MCF 10A (cell line): ENCODE results near the gene CIPC. TPM values are rescaled to one million over a fixed set of nuclear protein-coding genes. Genes with fewer than 3 reads are reported as not detected.
A peak's percentile ranks its signal among the peaks of the same experiment; 100 is the strongest.

Source experiments
- BruUV-seq: library from RNA; stranded (reverse); fragments of 400-500 nt; replicated peaks from 2 replicates; lab custom pipeline; 2021; lab: Mats Ljungman, UMichigan
- CTCF ChIA-PET: fragments of 300-600 bp; sonication (Branson Sonifier 250); formaldehyde crosslinking; extraction: SDS; loops from one replicate; lab custom pipeline; 2021; ENCODE audit warnings: antibody characterized with exemption, inconsistent platforms; lab: Yijun Ruan, JAX
- POLR2A ChIA-PET: fragments of 300-600, 350-650 bp; sonication (Branson Sonifier 250); formaldehyde crosslinking; extraction: SDS; loops from one replicate; lab custom pipeline; 2020; ENCODE audit warnings: antibody characterized with exemption, inconsistent platforms; lab: Yijun Ruan, JAX
- DNase-seq: peaks from one replicate; pipeline ENCODE4 v3.0.0-alpha.2; 2018; ENCODE audit not compliant: unreplicated experiment
- H3K27ac Mint-ChIP-seq: one replicate; pipeline ENCODE4 v1.8.0; 2022; ENCODE audit warnings: mild to moderate bottlenecking, low read depth, mixed read lengths; ENCODE audit not compliant: unreplicated experiment
- H3K27me3 Mint-ChIP-seq: one replicate; pipeline ENCODE4 v1.8.0; 2022; ENCODE audit warnings: mixed read lengths; ENCODE audit not compliant: insufficient read depth, unreplicated experiment
- H3K36me3 Mint-ChIP-seq: one replicate; pipeline ENCODE4 v1.8.0; 2022; ENCODE audit warnings: mild to moderate bottlenecking, moderate library complexity, mixed read lengths; ENCODE audit not compliant: insufficient read depth, unreplicated experiment
- H3K4me1 Mint-ChIP-seq: one replicate; pipeline ENCODE4 v1.8.0; 2022; ENCODE audit warnings: mixed read lengths; ENCODE audit not compliant: insufficient read depth, unreplicated experiment
- H3K4me3 Mint-ChIP-seq: one replicate; pipeline ENCODE4 v1.8.0; 2022; ENCODE audit warnings: mild to moderate bottlenecking, moderate library complexity, mixed read lengths; ENCODE audit not compliant: unreplicated experiment
- H3K9me3 Mint-ChIP-seq: one replicate; pipeline ENCODE4 v1.8.0; 2022; ENCODE audit warnings: mixed read lengths; ENCODE audit not compliant: unreplicated experiment
- CTCF ChIP-seq: fragments of 200-600 bp; IDR thresholded peaks from one replicate; pipeline ENCODE4 v1.8.0; 2022; ENCODE audit warnings: antibody characterized with exemption, mild to moderate bottlenecking; ENCODE audit not compliant: unreplicated experiment
- intact Hi-C: fragments of 100-400 bp; cut with micrococcal nuclease; formaldehyde crosslinking; loops from 2 replicates; pipeline ENCODE4 v1.14.1; 2022
- total RNA-seq: library from RNA; stranded (reverse); gene quantifications from 2 replicates; pipeline ENCODE4 v1.2.3, GENCODE V29; 2022

CIPC gene
- total RNA-seq, 1 experiment from 2014 or later, result 9.7 TPM

GRCh38 chr14:77139540-77140358 is 41.7 kb downstream of the CIPC start:
- Mint-ChIP-seq H3K27me3 (peaks cover 89% of the 10 kb centered on the region), H3K4me3 (no peak overlapping the region), H3K9me3 (no peaks in the 10 kb centered on the region), H3K27ac (no peak overlapping the region), H3K4me1 (no peaks in the 10 kb centered on the region), H3K36me3 (no peaks in the 10 kb centered on the region)
- CTCF ChIA-PET, result interaction anchor here (0.5 to 1.2 kb wide), 2 partner anchors 11 to 116 kb away, joined by 3 to 4 read pairs; no protein-coding TSS in a partner anchor
- POLR2A ChIA-PET, result interaction anchor here (1.4 kb wide), 1 partner anchor 10 kb away, joined by 3 read pairs; no protein-coding TSS in a partner anchor
- BruUV-seq, result no TSS peak
- peak; percentile 51 for TF ChIP-seq CTCF
- peak; percentile 16 for DNase-seq
- intact Hi-C loops, result no loop called here

DNA sequence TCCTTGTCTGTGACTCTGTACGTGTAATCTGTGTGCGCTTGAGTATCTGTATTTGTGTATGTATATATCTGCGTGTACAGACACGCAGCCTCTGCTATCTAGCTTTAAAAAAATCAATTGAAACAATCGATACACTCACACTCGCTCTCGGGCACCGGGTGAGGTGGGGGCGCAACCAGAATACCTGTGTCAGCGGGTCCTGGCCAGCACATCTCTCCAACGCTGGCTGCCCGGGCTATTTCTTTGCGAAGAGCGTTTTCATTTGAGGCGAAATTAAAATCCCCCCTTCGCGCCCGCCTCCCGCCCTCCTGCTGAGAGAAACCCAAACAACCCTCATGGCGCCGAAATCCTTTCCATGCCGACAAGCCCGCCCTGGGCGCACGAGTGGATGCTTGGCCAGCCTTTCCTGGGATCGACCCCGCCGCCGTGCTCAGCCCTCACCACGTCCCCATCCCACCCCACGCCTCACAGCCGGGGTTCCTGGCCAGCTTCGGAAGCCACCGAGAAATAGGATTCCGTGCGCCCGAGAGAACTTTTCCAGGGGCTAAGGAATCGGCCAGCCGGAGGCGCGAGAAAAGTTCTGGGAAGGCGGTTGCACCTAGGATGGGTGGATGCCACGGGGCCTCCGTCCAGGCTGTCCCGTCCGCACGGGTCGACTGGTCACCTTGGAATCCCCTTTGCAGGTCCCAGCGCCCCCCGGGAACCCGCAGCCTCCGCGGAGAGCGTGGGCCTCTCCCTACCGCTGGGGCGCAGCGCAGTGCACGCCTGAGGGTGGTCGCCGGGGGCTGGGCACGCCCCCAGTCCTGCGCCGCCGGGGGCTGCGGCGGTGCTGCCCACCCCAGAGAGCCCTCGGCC is 42.5 kb downstream of the CIPC start:
- DNase-seq, result no peak
- CTCF ChIA-PET, result interaction anchor here (0.6 kb wide), 1 partner anchor 46 kb away, joined by 3 read pairs; no protein-coding TSS in a partner anchor
- Mint-ChIP-seq H3K9me3 (no peaks in the 10 kb centered on the region), H3K4me3 (no peak overlapping the region), H3K27me3 (peaks cover 89% of the 10 kb centered on the region), H3K4me1 (no peaks in the 10 kb centered on the region), H3K27ac (no peak overlapping the region), H3K36me3 (no peaks in the 10 kb centered on the region)
- no TSS peak for BruUV-seq
- POLR2A ChIA-PET, result interaction anchor here (0.6 to 1.4 kb wide), 2 partner anchors 10 to 43 kb away, joined by 3 to 5 read pairs; no protein-coding TSS in a partner anchor
- no peak for TF ChIP-seq CTCF
- intact Hi-C loops, result no loop called here

GRCh38 chr14:77141214-77142004 is 43.4 kb downstream of the CIPC start, which contains the start of gene ZDHHC22:
ZDHHC22 (minus strand) TSS chr14:77141791; CDS start chr14:77139738, 2,053 bp downstream.
- no peaks in the 10 kb centered on the region for H3K9me3 Mint-ChIP-seq
- DNase-seq, result no peak
- CTCF ChIA-PET, result interaction anchor here (0.7 to 3.6 kb wide), 3 partner anchors 11 to 463 kb away, joined by 6 to 25 read pairs (median 9); no protein-coding TSS in a partner anchor
- H3K36me3 Mint-ChIP-seq, result no peaks in the 10 kb centered on the region
- H3K27ac Mint-ChIP-seq, result no peak within 1 kb of the TSS
- POLR2A ChIA-PET, result interaction anchor here (0.6 to 1.4 kb wide), 3 partner anchors 9 to 88 kb away, joined by 3 to 5 read pairs (median 3); no protein-coding TSS in a partner anchor
- H3K4me1 Mint-ChIP-seq, result no peaks in the 10 kb centered on the region
- BruUV-seq, result no TSS peak
- intact Hi-C loops, result no loop called here
- peak within 1 kb of the TSS; percentile 32 for H3K4me3 Mint-ChIP-seq
- peak; percentile 25 for TF ChIP-seq CTCF
- peaks cover 89% of the 10 kb centered on the region for H3K27me3 Mint-ChIP-seq
